HG02610 (cell line): ENCODE results near the gene FLNB.
"Not testable (repeated sequence)": the region's sequence is repeated elsewhere in the genome, so short reads cannot be mapped to it uniquely, and the experiment has no call there.

Experiments used
- ATAC-seq: cut with Tn5 transposase; IDR thresholded peaks from one replicate; pipeline ENCODE4 v1.9.1; 2021; ENCODE audit warnings: mild to moderate bottlenecking, moderate library complexity; ENCODE audit not compliant: unreplicated experiment

The FLNB gene

DNA sequence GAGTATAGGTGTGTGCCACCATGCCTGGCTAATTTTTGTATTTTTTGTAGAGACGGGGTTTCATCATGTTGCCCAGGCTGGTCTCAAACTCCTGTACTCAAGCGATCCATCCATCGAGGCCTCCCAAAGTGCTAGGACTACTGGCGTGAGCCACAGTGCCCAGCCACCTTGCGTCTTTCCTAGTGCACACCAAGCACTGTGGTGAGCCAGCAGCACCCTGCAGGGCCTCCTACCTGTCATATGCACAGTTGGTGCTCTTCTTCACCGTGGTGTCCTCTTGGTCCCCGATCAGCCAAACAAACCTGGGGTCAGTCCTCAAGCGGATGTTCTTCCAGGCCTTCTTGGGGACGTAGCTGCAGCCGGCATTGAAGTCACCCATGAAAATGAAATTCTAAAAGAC is 189.4 kb downstream of the FLNB start:
- no peak for ATAC-seq

DNA sequence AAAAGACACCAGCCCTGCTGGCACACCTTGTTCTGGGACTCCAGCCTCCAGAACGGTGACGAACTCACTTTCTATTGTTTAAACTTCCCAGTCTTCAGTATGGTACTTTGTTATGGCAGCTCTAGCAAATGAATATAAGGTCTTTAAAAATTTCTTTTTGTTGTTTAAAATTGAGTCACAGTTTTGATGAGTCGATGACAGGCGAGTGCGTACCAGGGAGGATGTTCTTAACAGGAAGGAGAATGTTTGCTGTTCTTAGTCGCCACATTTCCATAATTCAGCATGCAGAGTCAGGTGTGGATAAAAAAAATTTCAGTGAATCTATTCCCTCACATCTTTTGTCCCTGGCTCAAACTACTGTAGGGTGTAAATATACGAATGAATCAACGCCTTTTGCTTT is 190.1 kb downstream of the FLNB start:
- no peak for ATAC-seq

DNA sequence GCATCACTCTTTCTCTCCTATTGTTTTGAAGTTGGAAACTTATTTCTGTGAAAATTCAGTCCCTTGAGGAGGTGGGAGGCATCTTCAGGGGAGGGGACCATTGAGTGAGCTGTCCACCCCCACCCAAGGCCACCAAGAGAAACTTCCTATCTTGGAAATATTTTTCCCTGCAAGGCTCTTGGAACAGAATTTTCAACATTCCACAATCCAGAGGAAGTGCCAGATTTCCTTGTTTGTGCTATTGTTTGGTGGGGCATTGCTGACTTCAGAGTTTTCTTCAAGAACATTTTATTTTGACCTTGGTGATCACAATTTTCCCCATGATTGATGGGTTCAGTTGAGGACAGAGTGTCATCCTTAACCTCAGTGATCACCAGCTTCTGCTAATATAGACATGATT is 190.6 kb downstream of the FLNB start:
- no peak for ATAC-seq

DNA sequence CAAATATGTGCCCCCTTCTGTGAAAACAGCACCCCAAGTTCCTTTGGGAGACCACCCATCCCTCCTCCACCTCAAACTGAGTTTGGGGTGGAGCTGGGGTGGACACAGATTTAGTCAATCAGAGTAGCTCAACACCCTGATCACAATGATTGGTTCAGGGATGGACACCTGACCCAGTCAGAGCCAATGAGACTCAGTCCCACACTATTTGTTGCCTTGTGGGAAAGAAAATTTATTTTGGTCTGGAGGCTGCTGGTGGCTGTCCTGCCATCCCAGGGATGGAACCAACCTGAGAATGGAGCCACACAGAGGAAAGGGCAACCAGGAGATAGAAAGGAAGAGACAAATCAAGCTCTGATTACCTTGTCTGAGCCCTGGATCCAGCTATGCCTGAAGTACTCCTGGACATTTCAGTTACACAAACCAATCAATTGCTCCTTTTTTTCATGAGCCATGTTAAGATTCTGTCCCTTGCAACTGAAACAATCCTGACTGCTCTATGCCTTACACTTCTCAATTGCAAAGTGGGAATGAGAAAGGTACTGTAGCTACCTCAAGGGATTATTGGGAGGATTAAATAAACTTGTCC is 192.0 kb downstream of the FLNB start:
- ATAC-seq, result no peak

DNA sequence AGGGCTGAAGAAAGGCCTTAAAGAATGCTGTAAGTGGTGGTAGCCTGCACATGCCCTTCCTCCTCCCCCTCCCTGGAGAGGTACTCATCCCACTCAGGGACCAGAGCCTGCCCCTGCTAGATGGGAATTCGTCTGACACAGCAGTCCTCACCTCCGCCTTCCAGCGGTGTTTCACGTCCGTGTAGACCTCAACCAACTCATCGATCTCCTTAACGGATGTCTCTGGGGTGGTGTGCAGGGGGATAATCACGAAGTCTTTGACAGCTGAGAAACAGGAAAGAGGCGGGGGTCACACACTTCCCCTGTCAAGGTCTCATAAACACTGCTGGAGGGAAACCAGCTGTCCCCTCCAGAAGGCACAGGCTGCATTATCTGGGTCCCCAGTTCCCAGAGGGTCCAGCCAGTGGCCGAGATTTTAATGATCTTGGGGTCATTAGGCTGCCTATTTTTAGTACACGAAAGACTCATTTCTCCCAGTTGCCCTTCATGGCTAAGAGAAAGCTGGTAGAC is 192.7 kb downstream of the FLNB start:
- ATAC-seq, result no peak

DNA sequence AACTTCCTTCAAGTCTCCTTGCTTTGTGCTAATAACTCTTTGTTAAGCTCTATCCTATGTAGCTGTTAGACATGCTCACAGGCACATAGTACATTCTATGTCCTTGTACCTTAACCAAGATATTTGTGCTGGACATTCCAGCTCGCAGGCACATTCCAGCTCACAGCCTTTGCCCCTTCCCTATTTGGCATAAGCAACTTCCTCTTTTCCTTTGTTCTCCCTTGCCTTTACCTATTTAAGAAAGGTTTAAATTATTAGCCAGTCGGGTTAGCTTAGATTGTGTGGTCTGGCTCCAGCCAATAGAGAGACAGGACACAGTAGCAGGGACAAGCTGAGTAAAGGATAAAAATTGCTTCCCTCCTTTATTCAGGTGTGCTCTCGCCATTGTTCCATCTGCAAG is 193.2 kb downstream of the FLNB start:
- ATAC-seq, result not testable (repeated sequence)

DNA sequence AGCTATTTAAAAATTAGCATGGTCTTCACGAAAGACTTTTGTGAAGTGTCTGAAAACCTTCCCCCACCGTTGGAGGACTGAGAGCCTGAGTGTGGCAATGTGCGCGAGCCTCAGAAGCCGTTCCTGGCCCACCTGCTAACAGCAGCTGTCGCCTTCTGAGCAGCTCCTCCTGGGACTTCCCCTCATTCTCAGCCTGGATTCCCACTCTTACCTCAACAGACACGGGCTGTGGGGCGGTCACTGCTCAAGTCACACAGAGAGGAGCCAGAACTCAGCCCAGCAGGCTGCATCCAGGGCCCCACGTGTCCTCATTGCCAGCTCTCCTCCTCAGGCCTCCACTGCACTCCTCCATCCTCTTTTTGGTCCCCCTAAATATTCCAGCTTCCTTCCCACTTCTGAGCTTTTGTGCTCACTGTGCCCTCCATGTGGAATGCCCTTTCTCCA is 194.7 kb downstream of the FLNB start:
- peak; percentile 86 for ATAC-seq

DNA sequence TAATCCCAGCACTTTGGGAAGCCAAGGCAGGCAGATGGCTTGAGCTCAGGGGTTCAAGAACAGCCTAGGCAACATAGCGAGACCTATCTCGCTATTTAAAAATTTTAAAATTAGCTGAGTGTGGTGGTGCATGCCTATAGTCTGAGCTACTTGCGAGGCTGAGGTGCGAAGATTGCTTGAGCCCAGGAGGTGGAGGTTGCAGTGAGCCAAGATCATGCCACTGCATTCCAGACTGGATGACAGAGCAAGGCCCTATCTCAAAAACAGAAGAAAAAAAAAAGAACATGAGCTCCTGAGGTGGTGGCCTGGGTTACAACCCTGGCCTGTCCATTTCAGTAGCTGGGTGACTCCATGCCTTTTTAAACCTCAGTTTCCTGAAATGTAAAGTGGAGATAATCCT is 195.3 kb downstream of the FLNB start:
- ATAC-seq, result no peak

DNA sequence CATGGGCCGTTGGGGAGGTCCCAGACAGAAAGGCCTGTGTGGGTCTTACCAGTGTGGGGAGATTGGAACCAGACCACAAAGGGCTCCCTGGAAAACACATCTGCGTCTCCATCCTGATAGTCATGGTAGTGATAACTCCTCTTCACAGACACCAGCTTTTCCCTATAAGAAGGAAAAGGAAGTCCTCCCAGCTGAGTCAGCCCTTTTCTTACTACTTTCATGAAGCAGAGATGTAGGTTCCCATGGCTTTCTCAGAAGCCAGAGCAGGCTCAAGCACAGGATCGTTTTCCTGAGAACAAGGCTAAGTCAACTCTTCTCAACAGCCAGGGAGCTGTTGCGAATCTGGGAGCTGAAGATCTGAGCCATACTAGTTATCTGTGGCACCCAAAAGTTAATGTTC is 196.5 kb downstream of the FLNB start:
- ATAC-seq, result no peak

DNA sequence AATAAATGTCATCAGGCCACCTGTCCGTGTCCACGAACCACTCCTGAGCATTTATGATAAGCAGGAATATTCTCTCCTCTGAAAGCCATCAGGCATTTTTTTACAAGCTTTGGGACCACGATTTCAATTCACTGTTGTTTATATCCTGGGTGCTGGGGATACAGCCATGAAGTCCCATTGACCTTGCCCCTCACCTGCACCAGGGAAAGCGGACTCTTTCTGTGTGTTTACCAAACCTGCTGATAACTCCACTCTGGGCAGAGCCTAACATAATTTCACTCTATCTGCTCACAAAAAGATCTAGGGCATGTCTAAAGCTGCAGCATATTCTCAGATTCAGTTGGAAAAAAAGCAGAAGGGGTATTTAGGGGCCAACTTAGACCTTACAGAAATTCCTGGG is 197.8 kb downstream of the FLNB start:
- no peak for ATAC-seq

DNA sequence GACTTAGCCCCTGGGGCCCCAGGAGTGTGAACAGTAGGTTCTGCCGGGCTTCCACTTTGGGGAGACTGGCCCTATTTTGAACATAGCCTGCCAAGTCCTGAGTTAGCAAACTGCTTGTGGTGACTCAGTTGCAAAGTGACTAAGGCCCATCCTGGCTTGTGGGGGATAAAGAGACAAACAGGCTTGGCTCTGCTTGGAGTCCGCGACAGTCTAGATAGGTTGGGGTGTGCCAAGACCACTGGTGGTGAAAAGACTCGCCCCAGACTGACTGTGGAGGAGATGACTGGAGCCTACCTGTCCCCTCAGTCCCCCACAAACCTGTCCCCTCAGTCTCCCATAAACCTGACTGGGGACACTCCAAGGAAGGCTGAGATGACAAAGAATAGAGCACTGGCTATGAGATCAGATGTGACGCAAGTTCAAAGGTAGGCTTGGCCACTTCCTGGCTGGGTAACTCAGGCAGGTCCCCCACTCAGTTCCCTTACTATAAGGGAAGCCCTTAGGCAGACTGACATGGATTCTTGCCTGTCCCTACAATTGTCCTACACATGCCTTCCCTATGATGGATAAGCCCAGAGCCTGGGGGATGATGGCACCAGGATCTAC is 198.3 kb downstream of the FLNB start:
- peak; percentile 50 for ATAC-seq

DNA sequence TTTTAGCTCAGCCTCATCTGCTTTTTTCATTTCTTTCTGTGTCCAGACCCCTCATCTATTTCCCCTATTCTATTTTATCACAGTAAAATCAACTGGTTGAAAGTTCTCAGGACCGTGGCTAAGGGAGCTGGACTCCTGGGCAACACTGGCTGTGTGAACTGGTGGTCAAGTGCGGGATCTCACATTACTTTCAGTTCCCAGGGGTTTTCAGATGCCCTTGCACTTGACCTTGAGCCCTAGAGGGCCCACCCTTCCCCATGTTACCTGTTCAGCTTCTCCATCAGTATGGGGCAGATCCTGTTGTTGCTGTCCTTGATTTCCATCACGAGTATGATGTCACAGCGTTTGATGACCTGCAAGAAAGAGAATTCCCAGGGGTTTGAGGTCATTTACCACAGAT is 199.7 kb downstream of the FLNB start:
- ATAC-seq, result no peak

DNA sequence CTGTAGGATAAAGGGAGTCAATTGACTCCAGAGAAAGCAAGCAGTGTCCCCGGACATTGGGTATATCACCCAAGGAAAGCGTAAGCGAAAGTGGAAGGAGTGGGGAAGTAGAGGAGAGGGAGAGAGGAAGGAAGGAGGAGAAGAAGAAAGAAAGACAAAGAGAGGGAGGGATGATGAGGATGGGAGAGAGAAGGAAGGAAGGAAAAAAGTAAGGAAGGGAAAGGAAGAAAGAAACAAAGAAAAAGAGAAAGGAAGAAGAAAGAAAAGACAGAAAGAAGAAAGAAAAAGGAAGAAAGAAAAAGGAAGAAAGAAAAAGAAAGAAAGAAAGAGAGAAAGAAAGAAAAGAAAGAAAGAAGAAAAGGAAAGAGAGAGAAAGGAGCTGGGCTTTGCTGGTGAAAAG is 201.7 kb downstream of the FLNB start:
- ATAC-seq, result no peak

DNA sequence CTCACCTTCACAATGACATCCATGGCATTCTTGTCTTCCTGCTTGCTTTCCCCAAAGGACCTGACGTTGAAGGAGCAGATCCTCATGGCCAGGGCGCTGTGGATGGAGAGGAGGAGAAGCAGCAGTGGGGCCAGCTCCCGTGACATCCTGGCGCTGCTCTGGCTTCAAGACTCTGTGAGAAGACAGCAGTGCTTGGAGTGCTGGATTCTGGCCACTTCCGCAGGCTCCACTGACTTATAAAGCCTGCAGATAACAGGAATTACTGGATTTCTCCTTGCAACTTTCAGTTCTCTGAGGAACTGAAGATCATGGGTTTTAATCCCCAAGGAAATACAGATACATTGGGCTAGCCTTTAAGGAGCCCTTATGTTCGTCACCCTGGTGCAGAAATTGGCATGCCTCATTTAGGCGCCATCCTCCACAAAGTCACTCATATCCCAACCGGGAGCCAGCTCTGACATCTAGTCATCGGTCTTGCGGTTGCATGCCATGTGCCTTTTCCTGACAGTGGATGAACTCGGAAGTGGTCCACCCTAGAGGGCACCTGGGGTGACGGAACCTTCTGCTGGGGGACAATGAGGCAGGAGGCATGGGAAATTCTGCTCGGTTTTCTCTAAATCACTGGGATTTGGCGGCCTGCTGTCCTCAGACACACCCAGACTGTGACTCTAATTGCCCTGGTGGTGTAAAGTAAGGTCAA is 202.7 kb downstream of the FLNB start, which contains the start of gene DNASE1L3:
DNASE1L3 (minus strand) TSS at position 212 of the 700 bp plus-strand sequence; CDS start at position 146, 66 bp downstream.
- no peak for ATAC-seq

DNA sequence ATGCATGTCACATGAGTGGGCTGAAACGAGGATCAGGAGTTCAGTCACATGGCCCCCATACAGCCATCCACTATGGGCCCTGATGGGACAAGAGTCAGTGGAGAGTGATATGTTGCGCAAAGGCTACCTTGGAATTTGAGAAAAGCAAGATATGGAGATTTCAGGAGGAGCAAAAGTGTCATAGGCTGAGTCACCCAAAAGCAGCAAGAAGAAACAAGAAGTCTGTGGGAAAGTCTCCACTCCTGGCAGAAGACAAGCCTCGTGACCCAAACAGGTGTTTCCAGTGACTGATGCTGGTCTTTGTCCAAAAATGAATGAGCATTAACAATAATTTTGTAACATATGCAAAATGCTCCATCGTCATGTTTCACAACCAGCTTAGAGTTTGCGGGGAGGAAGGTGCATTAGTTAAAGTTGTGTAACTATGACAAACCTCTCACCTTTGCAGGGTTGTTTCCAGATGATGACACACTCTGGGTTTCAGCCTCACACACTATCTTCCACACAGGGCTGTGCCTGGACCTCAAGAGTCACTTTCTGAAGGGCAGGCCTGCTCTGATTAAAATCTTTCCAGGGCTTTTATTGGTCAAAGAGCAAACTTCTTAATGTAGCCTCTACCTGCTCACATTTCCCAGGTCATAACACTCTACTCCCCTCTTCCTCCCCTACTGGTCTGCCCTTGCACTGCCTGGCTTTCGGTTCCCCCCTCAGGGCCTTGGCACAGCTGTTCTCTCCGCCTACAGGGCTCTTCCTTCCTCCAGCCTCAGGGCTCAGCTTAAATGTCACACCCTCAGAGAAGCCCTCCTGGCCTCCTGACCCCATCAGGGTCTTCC is 206.5 kb downstream of the FLNB start:
- ATAC-seq, result peak; percentile 85

DNA sequence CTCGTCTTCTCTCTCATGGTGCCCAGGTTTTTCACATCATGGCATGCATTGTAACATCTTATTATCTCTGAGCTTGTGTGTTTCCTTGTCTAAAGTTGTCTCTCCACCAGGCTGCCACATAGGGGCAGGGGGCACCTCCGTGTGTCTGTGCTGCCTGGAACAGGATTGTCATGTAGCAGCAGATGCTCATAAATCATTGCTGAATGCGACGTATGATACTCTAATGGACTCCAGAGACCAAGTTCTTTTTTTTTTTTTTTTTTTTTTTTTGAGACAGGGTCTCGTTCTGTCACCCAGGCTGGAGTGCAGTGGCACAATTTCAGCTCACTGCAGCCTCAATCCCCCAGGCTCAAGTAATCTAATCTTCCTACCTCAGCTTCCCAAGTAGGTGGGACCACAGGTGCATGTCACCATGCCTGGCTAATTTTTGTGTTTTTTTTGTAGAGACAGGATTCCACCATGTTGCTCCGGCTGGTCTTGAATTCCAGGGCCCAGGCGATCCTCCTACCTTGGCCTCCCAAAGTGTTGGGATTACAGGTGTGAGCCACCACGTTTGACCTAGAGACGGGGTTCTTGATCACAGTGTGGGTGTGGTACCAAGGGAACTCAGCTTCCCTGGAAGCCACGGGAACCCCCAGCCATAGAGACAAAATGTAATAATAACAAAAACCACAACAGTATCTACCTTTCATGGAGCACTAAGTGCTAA is 207.2 kb downstream of the FLNB start:
- ATAC-seq, result no peak

DNA sequence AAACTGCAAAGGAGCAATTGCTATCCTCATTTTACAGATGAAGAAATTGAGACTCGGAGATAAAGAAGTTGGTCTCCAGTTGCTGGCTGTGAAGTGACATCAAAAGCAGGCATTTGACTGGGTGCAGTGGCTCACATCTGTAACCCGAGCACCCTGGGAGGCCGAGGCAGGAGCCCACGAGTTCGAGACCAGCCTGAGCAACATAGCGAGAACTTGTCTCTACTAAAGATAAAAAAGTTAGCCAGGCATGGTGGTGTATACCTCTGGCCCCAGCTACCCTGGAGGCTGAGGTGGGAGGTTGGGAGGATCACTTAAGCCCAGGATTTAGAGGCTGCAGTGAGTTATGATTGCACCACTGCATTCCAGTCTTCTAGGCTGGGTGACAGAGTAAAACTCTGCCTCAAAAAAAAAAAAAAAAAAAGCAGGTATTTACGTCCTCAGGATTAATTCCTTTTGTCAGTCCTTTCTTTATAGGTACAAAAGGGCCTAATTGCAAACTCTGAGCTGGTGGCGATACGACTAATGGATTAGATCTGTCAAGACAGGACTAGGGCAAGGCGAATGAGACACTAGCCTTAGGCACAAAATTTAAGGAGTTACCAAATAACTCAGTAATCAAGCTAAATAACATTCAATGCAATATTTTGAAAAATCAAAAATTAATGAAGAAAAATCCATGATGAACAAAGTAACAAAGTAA is 208.4 kb downstream of the FLNB start:
- ATAC-seq, result no peak

DNA sequence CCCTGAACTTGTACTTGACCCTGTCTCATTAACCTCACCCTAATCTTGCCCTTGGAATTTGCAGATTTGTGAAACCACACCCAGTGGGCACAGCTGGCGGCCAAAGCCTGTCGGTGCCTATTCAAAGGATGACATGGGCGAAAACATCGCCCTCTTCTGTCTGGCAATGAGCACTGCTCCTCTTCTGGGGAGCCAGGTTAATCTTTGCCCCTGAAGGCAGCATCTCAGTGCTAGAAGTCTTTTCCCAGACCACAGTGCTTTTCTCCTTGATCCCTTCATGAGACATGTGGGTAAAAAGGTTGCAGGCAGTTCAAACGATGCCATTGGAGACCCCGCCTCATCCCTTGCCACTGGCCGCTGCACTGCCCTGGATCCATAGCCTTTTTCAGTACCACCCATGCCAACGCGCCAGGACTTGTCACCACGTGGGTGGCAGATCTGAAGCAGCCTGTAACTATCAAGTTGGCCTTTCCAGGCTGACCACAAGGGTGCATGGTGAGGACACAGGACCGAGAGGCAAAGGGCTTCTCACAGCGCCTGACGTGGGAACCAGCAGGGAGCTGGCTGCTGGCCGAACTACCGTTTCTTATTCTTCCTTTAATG is 209.1 kb downstream of the FLNB start:
- ATAC-seq, result no peak

DNA sequence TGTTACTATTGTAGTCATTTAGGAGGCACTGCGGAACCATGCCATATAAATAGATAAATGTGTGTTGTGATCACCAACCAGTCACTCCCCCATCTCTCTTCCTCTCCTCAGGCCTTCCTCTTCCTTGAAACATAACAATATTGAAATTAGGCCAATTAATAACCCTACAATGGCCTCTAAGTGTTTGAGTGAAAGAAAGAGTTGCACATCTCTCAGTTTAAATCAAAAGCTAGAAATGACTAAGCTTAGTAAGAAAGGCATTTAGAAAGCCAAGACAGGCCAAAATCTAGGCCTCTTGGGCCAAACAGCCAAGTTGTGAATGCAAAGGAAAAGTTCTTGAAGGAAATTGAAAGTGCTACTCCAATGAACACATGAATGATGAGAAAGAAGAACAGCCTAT is 210.7 kb downstream of the FLNB start:
- ATAC-seq, result peak; percentile 28
